NCI-H2029 (cell line): ENCODE measurements around the gene LPP.

Source experiments
- DNase-seq: peaks from one replicate; lab custom pipeline; 2025; lab: John Stamatoyannopoulos, UW

Gene LPP

GRCh38 chr3:188516515-188516914 lies 362.6 kb downstream of the LPP start:
- DNase-seq = no peak

GRCh38 chr3:188518416-188518815 lies 364.5 kb downstream of the LPP start:
- no peak for DNase-seq

- no peak for DNase-seq
These were observed 365.0 kb downstream of the LPP start for GRCh38 chr3:188518835-188519452.

- DNase-seq = no peak
These were observed 366.5 kb downstream of the LPP start for GRCh38 chr3:188520466-188520865.

- no peak for DNase-seq
These were observed 368.2 kb downstream of the LPP start for GRCh38 chr3:188522115-188522514.

- no peak for DNase-seq
These were observed 369.3 kb downstream of the LPP start for GRCh38 chr3:188523291-188523690.

- DNase-seq = no peak
These were observed 370.1 kb downstream of the LPP start for GRCh38 chr3:188524052-188524451.

GRCh38 chr3:188526057-188526456 lies 372.1 kb downstream of the LPP start:
- no peak for DNase-seq

- no peak for DNase-seq
These were observed 373.4 kb downstream of the LPP start for GRCh38 chr3:188527389-188527788.

GRCh38 chr3:188528396-188528795 lies 374.4 kb downstream of the LPP start:
- no peak for DNase-seq

GRCh38 chr3:188529228-188529627 lies 375.3 kb downstream of the LPP start:
- DNase-seq = no peak

GRCh38 chr3:188530226-188530625 lies 376.3 kb downstream of the LPP start:
- no peak for DNase-seq

- DNase-seq = no peak
These were observed 377.3 kb downstream of the LPP start for GRCh38 chr3:188531210-188531609.

GRCh38 chr3:188533172-188533571 lies 379.2 kb downstream of the LPP start:
- DNase-seq = no peak

- no peak for DNase-seq
These were observed 379.8 kb downstream of the LPP start for GRCh38 chr3:188533612-188534357.

GRCh38 chr3:188534633-188535032 lies 380.7 kb downstream of the LPP start:
- DNase-seq = no peak

- no peak for DNase-seq
These were observed 383.6 kb downstream of the LPP start for GRCh38 chr3:188537606-188538005.

GRCh38 chr3:188539037-188539436 lies 385.1 kb downstream of the LPP start:
- no peak for DNase-seq

- no peak for DNase-seq
These were observed 385.8 kb downstream of the LPP start for GRCh38 chr3:188539631-188540194.

GRCh38 chr3:188542196-188542595 lies 388.2 kb downstream of the LPP start:
- DNase-seq = peak; percentile 0

- no peak for DNase-seq
These were observed 390.1 kb downstream of the LPP start for GRCh38 chr3:188544012-188544411.

- no peak for DNase-seq
These were observed 393.1 kb downstream of the LPP start for GRCh38 chr3:188546835-188547670.

GRCh38 chr3:188553569-188553968 lies 399.6 kb downstream of the LPP start:
- DNase-seq = no peak
